Measurements from ENCODE around the gene TEK.

DNA sequence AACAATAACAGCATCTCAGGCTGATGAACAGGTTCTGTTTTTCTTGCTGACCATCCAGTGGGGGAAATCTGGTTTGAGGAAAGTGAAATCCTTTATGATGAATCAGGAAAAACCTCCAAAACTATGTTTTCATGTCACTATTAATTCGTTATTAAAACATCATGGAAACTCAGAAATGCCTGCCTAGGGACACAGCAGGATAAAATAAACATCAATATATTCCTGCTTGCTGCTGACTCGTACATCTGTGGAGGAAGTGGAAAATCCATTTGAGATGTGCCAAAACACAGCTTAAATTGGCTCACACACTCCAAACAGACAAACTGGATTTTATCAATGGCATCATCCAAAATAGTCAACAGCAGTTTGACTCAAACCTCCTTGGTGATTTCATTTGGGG, 53.0 kb downstream of the TEK start:
- no peak for TF ChIP-seq EZH2phosphoT487 (IDR thresholded peaks at IDR 0.05; ENCODE audit: low read depth, severe bottlenecking, unreplicated experiment)
- TF ChIP-seq, protein P1, sequence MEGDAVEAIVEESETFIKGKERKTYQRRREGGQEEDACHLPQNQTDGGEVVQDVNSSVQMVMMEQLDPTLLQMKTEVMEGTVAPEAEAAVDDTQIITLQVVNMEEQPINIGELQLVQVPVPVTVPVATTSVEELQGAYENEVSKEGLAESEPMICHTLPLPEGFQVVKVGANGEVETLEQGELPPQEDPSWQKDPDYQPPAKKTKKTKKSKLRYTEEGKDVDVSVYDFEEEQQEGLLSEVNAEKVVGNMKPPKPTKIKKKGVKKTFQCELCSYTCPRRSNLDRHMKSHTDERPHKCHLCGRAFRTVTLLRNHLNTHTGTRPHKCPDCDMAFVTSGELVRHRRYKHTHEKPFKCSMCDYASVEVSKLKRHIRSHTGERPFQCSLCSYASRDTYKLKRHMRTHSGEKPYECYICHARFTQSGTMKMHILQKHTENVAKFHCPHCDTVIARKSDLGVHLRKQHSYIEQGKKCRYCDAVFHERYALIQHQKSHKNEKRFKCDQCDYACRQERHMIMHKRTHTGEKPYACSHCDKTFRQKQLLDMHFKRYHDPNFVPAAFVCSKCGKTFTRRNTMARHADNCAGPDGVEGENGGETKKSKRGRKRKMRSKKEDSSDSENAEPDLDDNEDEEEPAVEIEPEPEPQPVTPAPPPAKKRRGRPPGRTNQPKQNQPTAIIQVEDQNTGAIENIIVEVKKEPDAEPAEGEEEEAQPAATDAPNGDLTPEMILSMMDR (IDR thresholded peaks at IDR 0.05; ENCODE audit: poor library complexity): no peak
